Posterior cingulate gyrus (tissue), 11 donors: ENCODE data around the gene ZDHHC14.

ENCODE experiments used
- DNase-seq, 10 donors: peaks; one replicate each; pipeline versions ENCODE4 v3.0.0 to v3.0.0-alpha.2; 2020 to 2021; ENCODE audit warnings: mixed read lengths in 3 of 10
- intact Hi-C: fragments of 100-400 bp; cut with DNase I; formaldehyde crosslinking; loops from one replicate; pipeline ENCODE4 v1.15.1; 2023

Gene ZDHHC14

GRCh38 chr6:157649311-157650260, 268.6 kb downstream of the ZDHHC14 start:
- DNase-seq, result peak in 4 of 10 donors; percentile 31 to 87 (median 60)
- intact Hi-C loops, result loop anchor here (10.0 kb wide), 1 partner anchor 295 kb away; no protein-coding TSS in a partner anchor

- intact Hi-C loops, result no loop called here
- peak in 6 of 10 donors; percentile 24 to 93 (median 45) for DNase-seq
Measured at GRCh38 chr6:157650261-157650640, 269.3 kb downstream of the ZDHHC14 start.

- intact Hi-C loops, result no loop called here
- no peak for DNase-seq
Measured at GRCh38 chr6:157650801-157651200, 269.8 kb downstream of the ZDHHC14 start.

GRCh38 chr6:157651731-157652490, 270.9 kb downstream of the ZDHHC14 start:
- no peak for DNase-seq

GRCh38 chr6:157652601-157653363, 271.8 kb downstream of the ZDHHC14 start:
- DNase-seq, result no peak
- intact Hi-C loops, result no loop called here

More at GRCh38 chr6:157651731-157652490, 270.9 kb downstream of the ZDHHC14 start:
- intact Hi-C loops, result no loop called here

- no peak for DNase-seq
- intact Hi-C loops, result no loop called here
Measured at GRCh38 chr6:157653521-157653920, 272.5 kb downstream of the ZDHHC14 start.

- no peak for DNase-seq
- intact Hi-C loops, result no loop called here
Measured at GRCh38 chr6:157655139-157655538, 274.1 kb downstream of the ZDHHC14 start.

GRCh38 chr6:157656437-157656997, 275.5 kb downstream of the ZDHHC14 start:
- no peak for DNase-seq

GRCh38 chr6:157657754-157658153, 276.8 kb downstream of the ZDHHC14 start:
- intact Hi-C loops, result no loop called here
- no peak for DNase-seq

More at GRCh38 chr6:157656437-157656997, 275.5 kb downstream of the ZDHHC14 start:
- intact Hi-C loops, result no loop called here

- no peak for DNase-seq
- intact Hi-C loops, result no loop called here
Measured at GRCh38 chr6:157658301-157658700, 277.3 kb downstream of the ZDHHC14 start.

- no peak for DNase-seq
- intact Hi-C loops, result no loop called here
Measured at GRCh38 chr6:157659536-157660271, 278.7 kb downstream of the ZDHHC14 start.

GRCh38 chr6:157660414-157660813, 279.4 kb downstream of the ZDHHC14 start:
- intact Hi-C loops, result no loop called here
- no peak for DNase-seq

GRCh38 chr6:157661652-157662051, 280.7 kb downstream of the ZDHHC14 start:
- DNase-seq, result no peak
- intact Hi-C loops, result no loop called here

GRCh38 chr6:157663261-157663660, 282.3 kb downstream of the ZDHHC14 start:
- intact Hi-C loops, result no loop called here
- peak in 1 of 10 donors; percentile 18 for DNase-seq

GRCh38 chr6:157665180-157665579, 284.2 kb downstream of the ZDHHC14 start:
- intact Hi-C loops, result no loop called here

GRCh38 chr6:157666729-157667128, 285.7 kb downstream of the ZDHHC14 start:
- intact Hi-C loops, result loop anchor here (2.0 kb wide), 1 partner anchor 352 kb away; no protein-coding TSS in a partner anchor
- no peak for DNase-seq

More at GRCh38 chr6:157665180-157665579, 284.2 kb downstream of the ZDHHC14 start:
- DNase-seq, result no peak

- intact Hi-C loops, result loop anchor here (2.0 kb wide), 1 partner anchor 353 kb away; no protein-coding TSS in a partner anchor
- DNase-seq, result peak in 6 of 10 donors; percentile 42 to 87 (median 60)
Measured at GRCh38 chr6:157667211-157668008, 286.4 kb downstream of the ZDHHC14 start.

GRCh38 chr6:157668009-157668401, 287.0 kb downstream of the ZDHHC14 start:
- intact Hi-C loops, result no loop called here
- DNase-seq, result no peak
